ENCODE measurements around the gene AMPH.
"Not testable (repeated sequence)": the region's sequence is repeated elsewhere in the genome, so short reads cannot be mapped to it uniquely, and the experiment has no call there.

The AMPH gene

GRCh38 chr7:38359071-38359601, 272.0 kb downstream of the AMPH start:
- H3K4me3 ChIP-seq (ENCODE audit: low read depth, low read length) = not testable (repeated sequence)

- not testable (repeated sequence) for H3K4me3 ChIP-seq (ENCODE audit: low read depth, low read length)
Observed at GRCh38 chr7:38358273-38358831, 272.8 kb downstream of the AMPH start.

- not testable (repeated sequence) for H3K4me3 ChIP-seq (ENCODE audit: low read depth, low read length)
Observed at GRCh38 chr7:38354271-38354851, 276.8 kb downstream of the AMPH start.

DNA sequence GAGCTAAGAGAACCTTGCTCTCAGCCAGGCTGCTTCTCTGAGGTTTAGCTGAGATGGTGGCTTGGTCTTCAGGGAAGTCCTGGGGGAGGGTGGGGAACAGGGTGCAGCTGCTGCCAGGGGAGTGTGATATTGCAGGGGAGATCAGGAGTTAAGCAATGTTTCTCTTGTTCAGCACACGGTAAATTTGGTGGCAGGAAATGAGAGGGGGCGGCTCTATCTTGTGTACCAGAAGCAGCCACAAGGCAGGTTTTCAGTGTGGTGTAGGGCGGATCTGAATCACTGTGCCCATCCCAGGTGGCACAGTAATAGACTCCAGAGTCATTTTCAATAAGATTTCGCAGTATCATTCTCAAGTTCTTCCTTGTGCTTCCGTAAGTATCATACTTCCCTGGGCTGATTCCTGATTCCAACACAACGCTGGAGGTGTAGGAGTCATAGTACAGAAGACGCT, 277.7 kb downstream of the AMPH start:
- H3K4me3 ChIP-seq (ENCODE audit: low read depth, low read length) = not testable (repeated sequence)

DNA sequence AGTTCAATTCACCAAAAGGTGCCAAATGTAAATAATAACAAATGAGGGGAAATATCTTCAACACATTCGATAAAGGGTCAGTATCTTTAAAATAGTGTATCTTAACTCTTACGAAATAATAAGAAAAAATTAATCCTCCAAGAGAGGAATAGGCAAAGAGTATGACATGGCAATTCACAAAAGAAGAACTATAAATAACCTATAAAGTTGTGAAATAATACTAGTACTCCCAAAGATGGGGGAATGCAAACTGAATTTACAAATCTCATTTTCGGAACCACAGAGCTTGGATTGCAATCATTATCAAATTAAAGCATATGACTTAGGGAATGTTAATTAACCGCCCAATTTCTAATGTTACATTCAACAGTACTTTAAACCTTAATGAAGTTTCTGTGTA, 279.6 kb downstream of the AMPH start:
- H3K4me3 ChIP-seq (ENCODE audit: low read depth, low read length) = no peak overlapping the region

DNA sequence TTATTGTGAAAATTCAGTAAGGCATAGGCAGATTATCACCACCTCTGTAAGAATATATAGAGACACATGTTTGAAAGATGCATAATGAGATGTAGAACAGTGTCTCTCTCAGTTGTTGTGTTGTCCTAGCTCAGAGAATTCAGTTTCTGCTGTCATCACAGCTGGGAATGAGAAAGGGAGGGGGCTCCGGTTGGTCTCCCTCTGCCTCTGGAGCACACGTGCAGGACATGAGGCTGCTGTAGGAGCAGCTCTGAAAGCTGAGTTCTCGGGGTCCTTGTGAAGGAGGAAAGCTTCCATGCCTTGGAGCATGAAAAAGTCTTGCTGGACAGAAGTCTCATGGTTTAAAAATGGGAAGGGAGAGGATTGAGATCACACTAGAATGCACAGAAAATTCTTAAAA, 280.4 kb downstream of the AMPH start:
- not testable (repeated sequence) for H3K4me3 ChIP-seq (ENCODE audit: low read depth, low read length)

DNA sequence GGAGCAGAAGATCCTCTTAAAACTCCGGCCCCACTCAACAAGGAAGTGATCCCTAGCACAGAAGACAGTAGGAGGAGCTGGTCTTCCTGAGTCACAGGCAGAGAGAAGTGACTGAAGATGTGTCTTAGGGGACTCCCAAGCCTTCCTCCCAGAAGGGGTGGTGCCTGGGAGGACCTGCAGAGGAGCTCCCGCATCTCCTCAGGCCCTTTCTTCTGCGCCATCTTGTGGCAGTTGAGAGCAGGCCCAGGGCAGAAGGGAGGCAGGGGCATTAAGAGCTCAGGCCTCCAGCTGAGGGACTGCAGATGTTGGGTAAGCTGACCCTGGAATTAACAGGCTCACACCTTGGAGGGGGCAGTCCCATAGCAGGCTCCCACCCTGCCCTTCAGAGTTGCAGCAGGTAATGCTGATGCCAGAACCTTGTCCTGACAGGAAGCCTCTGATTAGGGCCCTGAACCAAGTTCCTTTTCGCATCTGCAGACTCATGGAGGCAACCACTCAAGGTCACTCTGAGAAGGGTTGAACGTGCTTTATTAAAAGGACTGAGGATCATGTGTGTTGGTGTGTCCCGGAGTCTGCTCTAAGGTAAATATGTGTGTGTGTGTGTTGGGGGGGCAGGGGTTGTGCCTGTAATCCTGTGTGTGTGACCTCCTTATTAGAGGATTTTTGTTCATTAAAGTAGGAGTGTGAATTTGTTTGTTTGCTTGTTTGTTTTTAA, 281.1 kb downstream of the AMPH start:
- H3K4me3 ChIP-seq (ENCODE audit: low read depth, low read length) = not testable (repeated sequence)

GRCh38 chr7:38349126-38349795, 281.9 kb downstream of the AMPH start:
- H3K4me3 ChIP-seq (ENCODE audit: low read depth, low read length) = not testable (repeated sequence)

DNA sequence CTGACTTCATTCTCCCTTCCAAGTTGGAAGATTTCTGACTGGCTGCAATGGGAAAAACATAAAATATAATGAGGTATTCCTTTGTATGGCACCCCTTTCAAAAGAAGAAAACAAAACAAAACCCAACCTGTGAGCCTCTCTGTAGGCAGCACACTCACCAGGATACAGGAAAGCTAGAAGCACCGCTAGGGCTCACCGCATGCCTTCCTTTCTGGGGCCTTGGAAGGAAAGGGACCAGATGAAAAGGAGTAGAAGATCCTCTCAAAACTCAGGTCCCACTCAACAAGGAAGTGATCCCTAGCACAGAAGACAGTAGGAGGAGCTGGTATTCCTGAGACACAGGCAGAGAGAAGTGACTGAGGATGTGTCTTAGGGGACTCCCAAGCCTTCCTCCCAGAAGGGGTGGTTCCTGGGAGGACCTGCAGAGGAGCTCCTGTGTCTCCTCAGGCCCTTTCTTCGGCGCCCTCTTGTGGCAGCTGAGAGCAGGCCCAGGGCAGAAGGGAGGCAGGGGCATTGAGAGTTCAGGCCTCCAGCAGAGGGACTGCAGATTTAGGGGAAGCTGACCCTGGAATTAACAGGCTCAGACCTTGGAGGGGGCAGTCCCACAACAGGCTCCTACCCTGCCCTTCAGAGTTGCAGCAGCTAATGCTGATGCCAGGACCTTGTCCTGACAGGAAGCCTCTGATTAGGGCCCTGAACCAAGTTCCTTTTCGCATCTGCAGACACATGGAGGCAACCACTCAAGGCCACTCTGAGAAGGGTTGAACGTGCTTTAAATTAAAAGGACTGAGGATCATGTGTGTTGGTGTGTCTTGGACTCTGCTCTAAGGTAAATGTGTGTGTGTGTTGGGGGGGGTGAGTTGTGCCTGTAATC, 285.6 kb downstream of the AMPH start:
- not testable (repeated sequence) for H3K4me3 ChIP-seq (ENCODE audit: low read depth, low read length)

GRCh38 chr7:38344741-38345140, 286.4 kb downstream of the AMPH start:
- H3K4me3 ChIP-seq (ENCODE audit: low read depth, low read length) = not testable (repeated sequence)

DNA sequence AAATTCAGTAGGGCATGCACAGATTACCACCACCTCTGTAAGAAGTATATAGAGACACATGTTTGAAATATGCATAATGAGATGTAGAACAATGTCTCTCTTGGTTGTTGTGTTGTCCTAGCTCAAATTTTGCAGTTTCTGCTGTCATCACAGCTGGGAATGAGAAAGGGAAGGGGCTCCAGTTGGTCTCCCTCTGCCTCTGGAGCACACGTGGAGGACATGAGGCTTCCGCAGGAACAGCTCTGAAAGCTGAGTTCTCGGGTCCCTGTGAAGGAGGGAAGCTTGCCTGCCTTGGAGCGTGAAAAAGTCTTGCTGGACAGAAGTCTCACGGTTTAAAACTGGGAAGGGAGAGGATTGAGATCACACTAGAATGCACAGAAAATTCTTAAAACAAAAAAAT, 289.0 kb downstream of the AMPH start:
- not testable (repeated sequence) for H3K4me3 ChIP-seq (ENCODE audit: low read depth, low read length)

DNA sequence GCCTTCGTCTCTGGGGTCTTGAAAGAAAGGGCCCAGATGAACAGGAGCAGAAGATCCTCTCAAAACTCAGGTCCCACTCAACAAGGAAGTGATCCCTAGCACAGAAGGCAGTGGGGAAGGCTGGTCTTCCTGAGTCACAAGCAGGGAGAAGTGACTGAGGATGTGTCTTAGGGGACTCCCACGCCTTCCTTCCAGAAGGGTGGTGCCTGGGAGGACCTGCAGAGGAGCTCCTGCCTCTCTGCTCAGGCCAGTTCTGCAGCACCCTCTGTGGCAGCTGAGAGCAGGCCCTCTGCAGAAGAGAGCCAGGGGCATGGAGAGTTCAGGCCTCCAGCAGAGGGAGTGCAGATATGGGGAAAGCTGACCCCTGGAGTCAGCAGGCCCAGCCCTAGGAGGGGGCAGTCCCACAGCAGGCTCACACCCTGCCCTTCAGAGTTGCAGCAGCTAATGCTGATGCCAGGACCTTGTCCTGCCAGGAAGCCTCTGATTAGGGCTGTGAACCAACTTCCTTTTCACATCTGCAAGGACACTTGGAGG, 289.9 kb downstream of the AMPH start:
- not testable (repeated sequence) for H3K4me3 ChIP-seq (ENCODE audit: low read depth, low read length)

GRCh38 chr7:38339953-38340819, 291.0 kb downstream of the AMPH start:
- no peak overlapping the region for H3K4me3 ChIP-seq (ENCODE audit: low read depth, low read length)

DNA sequence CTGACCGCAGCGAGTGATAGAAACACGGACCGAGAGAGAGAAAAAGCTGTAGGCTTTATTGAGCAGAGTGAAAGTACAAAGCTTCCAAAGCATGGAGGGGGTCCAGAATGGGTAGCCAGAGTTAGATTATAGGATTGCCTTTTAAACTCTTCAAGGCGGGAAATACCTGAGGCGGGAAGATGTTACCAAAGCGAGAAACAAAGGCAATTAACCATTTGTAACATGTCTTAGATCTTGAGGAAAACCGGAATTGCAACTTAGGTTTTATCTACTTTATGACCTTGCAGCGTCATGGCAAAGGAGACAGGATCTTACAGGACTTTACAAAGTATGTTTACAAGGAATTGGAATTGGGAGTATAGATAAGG, 295.0 kb downstream of the AMPH start:
- H3K4me3 ChIP-seq (ENCODE audit: low read depth, low read length) = not testable (repeated sequence)

DNA sequence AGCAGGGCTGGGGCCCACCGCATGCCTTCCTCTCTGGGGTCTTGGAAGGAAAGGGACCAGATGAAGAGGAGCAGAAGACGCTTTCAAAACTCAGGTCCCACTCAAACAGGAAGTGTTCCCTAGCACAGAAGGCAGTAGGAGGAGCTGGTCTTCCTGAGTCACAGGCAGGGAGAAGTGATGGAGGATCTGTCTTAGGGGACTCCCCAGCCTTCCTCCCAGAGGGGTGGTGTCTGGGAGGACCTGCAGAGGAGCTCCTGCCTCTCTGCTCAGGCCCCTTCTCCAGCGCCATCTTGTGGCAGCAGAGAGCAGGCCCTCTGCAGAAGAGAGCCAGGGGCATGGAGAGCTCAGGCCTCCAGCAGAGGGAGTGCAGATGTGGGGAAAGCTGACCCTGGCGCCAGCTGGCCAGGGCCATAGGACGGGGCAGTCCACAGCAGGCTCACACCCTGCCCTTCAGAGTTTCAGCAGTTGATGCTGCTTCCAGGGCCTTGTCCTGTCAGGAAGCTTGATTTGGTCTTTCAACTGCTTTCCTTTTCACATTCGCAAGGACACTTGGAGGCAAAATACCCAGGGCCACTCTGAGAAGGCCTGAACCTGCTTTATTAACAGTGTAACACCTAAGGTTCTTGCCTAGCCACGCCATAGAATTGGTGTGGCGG, 295.6 kb downstream of the AMPH start:
- no peak overlapping the region for H3K4me3 ChIP-seq (ENCODE audit: low read depth, low read length)

DNA sequence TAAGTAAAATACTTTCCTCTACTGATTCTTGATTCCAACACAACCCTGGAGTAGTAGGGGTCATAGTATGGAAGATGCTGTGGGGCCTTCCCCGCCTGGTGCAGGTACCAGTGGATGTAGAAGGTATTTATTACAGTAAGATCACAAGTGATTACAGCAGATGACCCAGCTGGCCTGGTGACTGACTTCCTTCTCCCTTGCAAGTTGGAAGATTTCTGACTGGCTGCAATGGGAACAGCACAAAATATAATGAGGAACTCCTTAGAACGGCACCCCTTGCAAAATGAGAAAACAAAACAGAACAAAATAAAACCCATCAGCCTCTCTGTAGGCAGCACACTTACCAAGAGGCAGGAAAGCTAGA, 296.1 kb downstream of the AMPH start:
- no peak overlapping the region for H3K4me3 ChIP-seq (ENCODE audit: low read depth, low read length)

DNA sequence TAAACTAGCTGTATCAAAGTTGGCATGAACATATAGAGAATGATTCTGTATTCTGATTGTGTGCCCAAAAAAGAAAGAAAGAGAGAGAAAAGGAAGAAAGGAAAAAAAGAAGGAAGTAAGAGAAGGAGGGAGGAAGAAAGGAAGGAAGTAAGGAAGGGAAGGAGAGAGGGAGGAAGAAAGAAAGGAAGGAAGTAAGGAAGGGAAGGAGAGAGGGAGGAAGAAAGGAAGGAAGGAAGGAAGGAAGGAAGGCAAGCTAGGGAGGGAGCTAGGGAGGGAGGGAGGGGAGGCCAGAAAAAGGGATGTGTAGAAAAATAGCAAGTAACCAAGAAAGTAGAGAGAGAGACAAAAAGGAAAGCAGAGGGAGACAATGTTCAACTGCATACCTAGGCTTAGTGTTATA, 297.0 kb downstream of the AMPH start:
- no peak overlapping the region for H3K4me3 ChIP-seq (ENCODE audit: low read depth, low read length)

Data from iPS-11a (cell line).